ENCODE data around the gene WWOX.

- TF ChIP-seq GATA3 (IDR thresholded peaks at IDR 0.05; ENCODE audit: borderline replicate concordance): no peak
- TF ChIP-seq CTCF (IDR thresholded peaks at IDR 0.05): no peak
- TF ChIP-seq POLR2A (IDR thresholded peaks at IDR 0.05; ENCODE audit: low read length): no peak
- no peak for TF ChIP-seq EP300 (IDR thresholded peaks at IDR 0.05)
- no peak for TF ChIP-seq PHF8 (IDR thresholded peaks at IDR 0.05; ENCODE audit: borderline replicate concordance, low read depth)
Observed at GRCh38 chr16:79074951-79075350, 975.5 kb downstream of the WWOX start.
